WERI-Rb-1 (cell line): ENCODE measurements around the gene NPM3.

Source experiments
- DNase-seq: peaks from one replicate; pipeline ENCODE4 v3.0.0-alpha.2; 2020
- H3K27ac ChIP-seq: fragments of 250-450 bp; sonication (Bioruptor Pico); 2 replicates; pipeline ENCODE4 v1.5.1; 2020; ENCODE audit warnings: mild to moderate bottlenecking, moderate library complexity
- H3K27me3 ChIP-seq: fragments of 250-450 bp; sonication (Bioruptor Pico); 2 replicates; pipeline ENCODE4 v1.5.1; 2021; ENCODE audit warnings: mild to moderate bottlenecking, low read depth, moderate library complexity; ENCODE audit not compliant: insufficient read depth, severe bottlenecking
- H3K36me3 ChIP-seq: fragments of 250-450 bp; sonication (Bioruptor Pico); 2 replicates; pipeline ENCODE4 v1.5.1; 2020; ENCODE audit warnings: mild to moderate bottlenecking, moderate library complexity
- H3K4me3 ChIP-seq: 2 replicates; pipeline ENCODE4 v1.5.1; 2011; ENCODE audit warnings: low read depth, mild to moderate bottlenecking, control low read depth, low read length
- H3K9me3 ChIP-seq: fragments of 250-450 bp; sonication (Bioruptor Pico); 2 replicates; pipeline ENCODE4 v1.5.1; 2021; ENCODE audit warnings: mild to moderate bottlenecking, moderate library complexity; ENCODE audit not compliant: severe bottlenecking
- CTCF ChIP-seq: IDR thresholded peaks from 2 replicates; pipeline ENCODE4 v1.5.1; 2011; ENCODE audit warnings: low read depth, mild to moderate bottlenecking, control low read depth, inconsistent platforms, low read length

NPM3 gene

GRCh38 chr10:101768791-101769170 is 14.5 kb downstream of the NPM3 start:
- no peaks in the 10 kb centered on the region for H3K27me3 ChIP-seq

GRCh38 chr10:101767966-101768790 is 15.1 kb downstream of the NPM3 start:
- TF ChIP-seq CTCF, result no peak
- no peak overlapping the region for H3K4me3 ChIP-seq
- H3K27me3 ChIP-seq, result no peaks in the 10 kb centered on the region
- no peaks in the 10 kb centered on the region for H3K9me3 ChIP-seq
- no peak overlapping the region; the same call in 1 of the 2 replicates for H3K27ac ChIP-seq
- DNase-seq, result no peak
- no peaks in the 10 kb centered on the region for H3K36me3 ChIP-seq

More at GRCh38 chr10:101768791-101769170, 14.5 kb downstream of the NPM3 start:
- TF ChIP-seq CTCF, result no peak
- Histone ChIP-seq H3K27ac (no peak overlapping the region), H3K36me3 (no peaks in the 10 kb centered on the region), H3K4me3 (no peak overlapping the region), H3K9me3 (no peaks in the 10 kb centered on the region)
- no peak for DNase-seq

- Histone ChIP-seq H3K27me3 (no peaks in the 10 kb centered on the region), H3K4me3 (no peak overlapping the region), H3K9me3 (no peaks in the 10 kb centered on the region), H3K36me3 (no peaks in the 10 kb centered on the region), H3K27ac (no peak overlapping the region)
- no peak for TF ChIP-seq CTCF
- DNase-seq, result no peak
Observed at GRCh38 chr10:101767600-101767945, 15.7 kb downstream of the NPM3 start.

- TF ChIP-seq CTCF, result no peak
- H3K27me3 ChIP-seq, result no peaks in the 10 kb centered on the region
- no peaks in the 10 kb centered on the region for H3K36me3 ChIP-seq
- H3K27ac ChIP-seq, result no peak overlapping the region
- no peaks in the 10 kb centered on the region for H3K9me3 ChIP-seq
- H3K4me3 ChIP-seq, result no peak overlapping the region
- no peak for DNase-seq
Observed at GRCh38 chr10:101766753-101767599, 16.3 kb downstream of the NPM3 start.

DNA sequence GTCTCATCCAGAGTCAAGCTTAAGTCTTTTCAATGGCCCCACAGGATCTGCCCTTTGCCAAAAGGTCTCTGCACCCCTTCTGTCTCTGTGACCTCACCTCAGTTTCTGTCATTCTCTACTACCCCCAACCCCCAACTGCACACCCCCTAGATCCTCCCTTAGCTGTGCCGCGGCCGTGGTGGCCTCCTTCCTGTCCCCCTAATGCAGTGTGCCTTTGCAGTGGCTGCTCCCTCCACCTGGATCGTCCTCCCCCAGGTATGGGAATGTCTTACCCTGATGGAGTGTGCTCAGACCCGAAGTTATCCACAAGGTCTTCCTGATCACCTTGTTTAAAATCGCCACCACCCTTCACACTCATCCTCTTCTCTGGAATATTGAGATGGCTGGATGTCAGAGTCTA is 16.9 kb downstream of the NPM3 start:
- H3K9me3 ChIP-seq, result no peaks in the 10 kb centered on the region
- no peak overlapping the region for H3K27ac ChIP-seq
- no peak for DNase-seq
- no peak overlapping the region for H3K4me3 ChIP-seq
- H3K36me3 ChIP-seq, result no peaks in the 10 kb centered on the region
- H3K27me3 ChIP-seq, result no peaks in the 10 kb centered on the region
- TF ChIP-seq CTCF, result no peak
